A673 (cell line): ENCODE measurements around the gene CPT1C. TPM values are rescaled to one million over a fixed set of nuclear protein-coding genes. Genes with fewer than 3 reads are reported as not detected.

ENCODE experiments used
- BruUV-seq: library from RNA; stranded (reverse); fragments of 400-500 nt; replicated peaks from 2 replicates; lab custom pipeline; 2021; lab: Mats Ljungman, UMichigan
- CTCF ChIA-PET: fragments of 300-600 bp; sonication (Branson Sonifier 250); formaldehyde crosslinking; loops from one replicate; lab custom pipeline; 2022; ENCODE audit warnings: antibody characterized with exemption; lab: Charles Lee
- POLR2A ChIA-PET: fragments of 300-600 bp; sonication (Branson Sonifier 250); formaldehyde crosslinking; loops from one replicate; lab custom pipeline; 2022; ENCODE audit warnings: antibody characterized with exemption; ENCODE audit not compliant: low non-redundant PET; lab: Charles Lee
- DNase-seq: peaks from one replicate; pipeline ENCODE4 v3.0.0-alpha.2; 2015; ENCODE audit warnings: low spot score
- H3K27ac ChIP-seq: fragments of 200-600 bp; sonication (generic); 2 replicates; pipeline ENCODE4 v1.5.1; 2016; ENCODE audit warnings: mixed run types, low read depth, mild to moderate bottlenecking, mixed read lengths, antibody characterized with exemption, low read length; ENCODE audit not compliant: poor library complexity, severe bottlenecking
- H3K27me3 ChIP-seq: fragments of 200-600 bp; sonication (generic); replicated peaks from 2 replicates; pipeline ENCODE4 v1.6.1; 2017; ENCODE audit warnings: mixed run types, low read depth, mild to moderate bottlenecking, mixed read lengths, antibody characterized with exemption, low read length; ENCODE audit not compliant: insufficient read depth, poor library complexity
- H3K36me3 ChIP-seq: fragments of 200-600 bp; sonication (generic); 2 replicates; pipeline ENCODE4 v1.6.1; 2016; ENCODE audit warnings: mixed run types, mild to moderate bottlenecking, mixed read lengths, antibody characterized with exemption, low read length; ENCODE audit not compliant: insufficient read depth, poor library complexity, severe bottlenecking
- H3K4me1 ChIP-seq: fragments of 200-600 bp; sonication (generic); 2 replicates; pipeline ENCODE4 v1.6.1; 2017; ENCODE audit warnings: mixed run types, mild to moderate bottlenecking, mixed read lengths, antibody characterized with exemption, low read length; ENCODE audit not compliant: insufficient read depth, poor library complexity, severe bottlenecking
- H3K4me3 ChIP-seq: fragments of 200-600 bp; sonication (generic); 2 replicates; pipeline ENCODE4 v1.5.1; 2016; ENCODE audit warnings: low read depth, mixed run types, mild to moderate bottlenecking, mixed read lengths, low read length; ENCODE audit not compliant: poor library complexity, severe bottlenecking
- H3K9me3 ChIP-seq: fragments of 200-600 bp; sonication (generic); 2 replicates; pipeline ENCODE4 v1.6.1; 2016; ENCODE audit warnings: mixed run types, low read depth, mild to moderate bottlenecking, mixed read lengths, antibody characterized with exemption, low read length; ENCODE audit not compliant: poor library complexity, severe bottlenecking
- EZH2 ChIP-seq: fragments of 200-600 bp; sonication (generic); IDR thresholded peaks from 2 replicates; pipeline ENCODE4 v1.6.1; 2017; ENCODE audit warnings: borderline replicate concordance, low read depth, mild to moderate bottlenecking, mixed read lengths, antibody characterized with exemption, low read length; ENCODE audit not compliant: poor library complexity, severe bottlenecking
- intact Hi-C: fragments of 100-400 bp; cut with micrococcal nuclease; formaldehyde crosslinking; loops from one replicate; pipeline ENCODE4 v1.10.0; 2022; ENCODE audit not compliant: unreplicated experiment
- total RNA-seq: library from RNA; stranded (reverse); gene quantifications from 2 replicates; pipeline ENCODE4 v1.2.3, GENCODE V29; 2021
- TF ChIP-seq, protein P1 (sequence below): fragments of 300-800, 200-600 bp; sonication (generic); conservative IDR thresholded peaks from 2 replicates; pipeline ENCODE4 v1.5.1; 2017; ENCODE audit warnings: low read depth, mild to moderate bottlenecking, antibody characterized with exemption, low read length, moderate library complexity, mixed read lengths

The CPT1C gene
- total RNA-seq, 1 experiment from 2014 or later = 23.3 TPM

DNA sequence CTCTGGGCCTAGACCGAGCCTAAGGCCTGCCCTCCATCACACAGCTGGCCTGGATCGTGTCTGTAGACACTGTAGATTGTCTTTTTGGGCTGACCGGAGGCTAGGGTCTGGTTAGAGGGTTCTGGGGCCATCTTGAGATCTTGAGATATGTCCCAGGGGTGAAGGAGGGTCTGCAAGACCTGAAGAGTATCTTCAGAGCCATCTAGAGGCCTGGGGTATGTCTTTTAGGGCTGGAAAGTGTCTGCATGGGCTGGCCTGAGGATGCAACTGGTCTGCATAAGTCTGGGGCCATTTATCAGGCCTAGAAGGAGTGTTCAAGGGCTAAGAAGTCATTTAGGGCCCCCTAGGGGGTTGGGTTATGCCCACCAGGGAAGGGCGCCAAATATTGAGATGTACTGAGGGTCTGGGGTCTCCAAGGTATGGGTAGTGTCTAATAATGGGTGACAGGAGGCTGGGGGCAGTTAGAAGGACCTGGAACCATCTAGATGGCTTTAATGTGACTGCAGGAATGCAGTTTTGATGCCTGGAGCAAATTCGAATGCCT, 48.4 kb upstream of the CPT1C start:
- peak overlapping the region; percentile 96 for H3K27ac ChIP-seq
- BruUV-seq = no TSS peak
- no peak for TF ChIP-seq EZH2
- TF ChIP-seq, protein P1, sequence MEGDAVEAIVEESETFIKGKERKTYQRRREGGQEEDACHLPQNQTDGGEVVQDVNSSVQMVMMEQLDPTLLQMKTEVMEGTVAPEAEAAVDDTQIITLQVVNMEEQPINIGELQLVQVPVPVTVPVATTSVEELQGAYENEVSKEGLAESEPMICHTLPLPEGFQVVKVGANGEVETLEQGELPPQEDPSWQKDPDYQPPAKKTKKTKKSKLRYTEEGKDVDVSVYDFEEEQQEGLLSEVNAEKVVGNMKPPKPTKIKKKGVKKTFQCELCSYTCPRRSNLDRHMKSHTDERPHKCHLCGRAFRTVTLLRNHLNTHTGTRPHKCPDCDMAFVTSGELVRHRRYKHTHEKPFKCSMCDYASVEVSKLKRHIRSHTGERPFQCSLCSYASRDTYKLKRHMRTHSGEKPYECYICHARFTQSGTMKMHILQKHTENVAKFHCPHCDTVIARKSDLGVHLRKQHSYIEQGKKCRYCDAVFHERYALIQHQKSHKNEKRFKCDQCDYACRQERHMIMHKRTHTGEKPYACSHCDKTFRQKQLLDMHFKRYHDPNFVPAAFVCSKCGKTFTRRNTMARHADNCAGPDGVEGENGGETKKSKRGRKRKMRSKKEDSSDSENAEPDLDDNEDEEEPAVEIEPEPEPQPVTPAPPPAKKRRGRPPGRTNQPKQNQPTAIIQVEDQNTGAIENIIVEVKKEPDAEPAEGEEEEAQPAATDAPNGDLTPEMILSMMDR = no peak
- H3K4me1 ChIP-seq = peaks cover 38% of the 10 kb centered on the region
- peak; percentile 37 for DNase-seq
- H3K27me3 ChIP-seq = no peaks in the 10 kb centered on the region
- no peaks in the 10 kb centered on the region for H3K9me3 ChIP-seq
- ChIA-PET CTCF (interaction anchor here (0.5 kb wide), 2 partner anchors 66 to 82 kb away, joined by 3 to 8 read pairs; no protein-coding TSS in a partner anchor), POLR2A (no interaction called here)
- H3K36me3 ChIP-seq = peaks cover 25% of the 10 kb centered on the region
- H3K4me3 ChIP-seq = peak overlapping the region; percentile 82
- intact Hi-C loops = no loop called here

DNA sequence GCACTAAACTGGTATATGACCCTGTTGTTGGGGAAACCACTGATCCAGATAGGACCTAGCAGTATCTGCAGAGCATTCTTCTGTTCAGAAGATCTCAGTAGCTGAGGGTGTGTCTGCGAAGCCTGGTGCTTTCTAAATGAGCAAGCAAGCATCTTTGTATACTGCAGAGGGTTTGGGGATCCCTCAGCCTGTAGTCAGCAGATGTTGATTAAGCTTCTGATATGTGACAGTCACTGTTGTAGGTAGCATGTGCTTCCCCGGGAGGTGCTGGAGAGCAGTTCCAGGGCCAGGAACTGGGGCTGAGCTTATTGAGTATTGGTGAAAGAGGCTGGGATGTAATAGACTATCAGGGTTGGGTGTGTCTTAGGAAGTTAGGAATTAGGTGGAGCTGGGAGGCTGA, 47.5 kb upstream of the CPT1C start:
- intact Hi-C loops = no loop called here
- H3K27me3 ChIP-seq = no peaks in the 10 kb centered on the region
- BruUV-seq = no TSS peak
- H3K4me1 ChIP-seq = peaks cover 30% of the 10 kb centered on the region
- DNase-seq = no peak
- ChIA-PET CTCF (interaction anchor here (1.2 kb wide), 1 partner anchor 29 kb away, joined by 3 read pairs; no protein-coding TSS in a partner anchor), POLR2A (no interaction called here)
- H3K4me3 ChIP-seq = peak overlapping the region; percentile 82
- no peaks in the 10 kb centered on the region for H3K9me3 ChIP-seq
- TF ChIP-seq, protein P1 = no peak
- TF ChIP-seq EZH2 = no peak
- peaks cover 25% of the 10 kb centered on the region for H3K36me3 ChIP-seq
- peak overlapping the region; percentile 1 for H3K27ac ChIP-seq

DNA sequence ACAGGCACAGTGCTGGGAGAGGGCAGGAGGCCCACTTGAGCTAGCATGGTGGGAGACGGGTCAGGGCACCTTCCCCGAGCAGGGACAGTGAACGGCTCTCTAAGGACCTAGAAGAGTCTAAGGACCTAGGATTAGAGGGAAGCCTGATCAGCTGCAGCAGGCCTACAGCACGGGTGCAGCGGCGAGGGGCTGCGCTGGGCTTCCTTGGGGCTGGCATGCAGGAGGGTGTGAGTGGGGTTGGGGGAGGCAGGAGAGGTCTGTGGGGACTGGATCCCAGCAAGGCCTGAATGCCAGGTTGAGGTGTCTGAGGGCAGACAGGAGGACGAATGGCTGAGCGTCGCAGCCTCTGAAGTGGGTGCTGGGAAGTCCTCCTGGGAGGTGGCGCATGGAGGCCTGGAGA, 45.3 kb upstream of the CPT1C start:
- no peak for TF ChIP-seq EZH2
- TF ChIP-seq, protein P1 = no peak
- no peak for DNase-seq
- H3K4me1 ChIP-seq = peaks cover 20% of the 10 kb centered on the region
- H3K27me3 ChIP-seq = no peaks in the 10 kb centered on the region
- H3K36me3 ChIP-seq = peaks cover 42% of the 10 kb centered on the region
- BruUV-seq = no TSS peak
- no peak overlapping the region for H3K4me3 ChIP-seq
- H3K9me3 ChIP-seq = no peaks in the 10 kb centered on the region
- POLR2A ChIA-PET = no interaction called here
- CTCF ChIA-PET = no interaction called here
- peak overlapping the region; percentile 26 for H3K27ac ChIP-seq
- intact Hi-C loops = no loop called here
